PFSK-1 (cell line): ENCODE results near the gene CPLX1.

ENCODE experiments used
- FOXP2 ChIP-seq: optimal IDR thresholded peaks from 2 replicates; pipeline ENCODE3; 2011; ENCODE audit warnings: borderline replicate concordance, control low read depth, inconsistent platforms; ENCODE audit not compliant: insufficient read depth; ENCODE audit errors: extremely low read length, extremely low read depth
- POLR2AphosphoS5 ChIP-seq: IDR thresholded peaks from 2 replicates; pipeline ENCODE4 v1.6.1; 2012; ENCODE audit warnings: low read depth, mild to moderate bottlenecking, control low read depth, low read length, moderate library complexity
- SIN3A ChIP-seq: IDR thresholded peaks from 2 replicates; pipeline ENCODE4 v1.6.1; 2012; ENCODE audit warnings: mild to moderate bottlenecking, low read length, moderate library complexity, borderline replicate concordance; ENCODE audit not compliant: insufficient read depth
- TAF1 ChIP-seq: IDR thresholded peaks from 2 replicates; pipeline ENCODE4 v1.6.1; 2012; ENCODE audit warnings: low read length, control low read depth, borderline replicate concordance; ENCODE audit not compliant: insufficient read depth
- TF ChIP-seq, protein P1 (sequence below), 2 experiments: IDR thresholded peaks; 2 replicates each; pipeline versions ENCODE4 v1.6.1 to v1.8.0; 2011 to 2012; ENCODE audit warnings: low read depth in 2 of 2, low read length in 2 of 2, control low read depth in 1 of 2, inconsistent platforms in 1 of 2, mild to moderate bottlenecking in 1 of 2, moderate library complexity in 1 of 2; ENCODE audit not compliant: insufficient read depth in 1 of 2

Gene CPLX1

GRCh38 chr4:839675-840443 lies 13.9 kb upstream of the CPLX1 start:
- TF ChIP-seq POLR2AphosphoS5, result no peak
- TF ChIP-seq, protein P1, sequence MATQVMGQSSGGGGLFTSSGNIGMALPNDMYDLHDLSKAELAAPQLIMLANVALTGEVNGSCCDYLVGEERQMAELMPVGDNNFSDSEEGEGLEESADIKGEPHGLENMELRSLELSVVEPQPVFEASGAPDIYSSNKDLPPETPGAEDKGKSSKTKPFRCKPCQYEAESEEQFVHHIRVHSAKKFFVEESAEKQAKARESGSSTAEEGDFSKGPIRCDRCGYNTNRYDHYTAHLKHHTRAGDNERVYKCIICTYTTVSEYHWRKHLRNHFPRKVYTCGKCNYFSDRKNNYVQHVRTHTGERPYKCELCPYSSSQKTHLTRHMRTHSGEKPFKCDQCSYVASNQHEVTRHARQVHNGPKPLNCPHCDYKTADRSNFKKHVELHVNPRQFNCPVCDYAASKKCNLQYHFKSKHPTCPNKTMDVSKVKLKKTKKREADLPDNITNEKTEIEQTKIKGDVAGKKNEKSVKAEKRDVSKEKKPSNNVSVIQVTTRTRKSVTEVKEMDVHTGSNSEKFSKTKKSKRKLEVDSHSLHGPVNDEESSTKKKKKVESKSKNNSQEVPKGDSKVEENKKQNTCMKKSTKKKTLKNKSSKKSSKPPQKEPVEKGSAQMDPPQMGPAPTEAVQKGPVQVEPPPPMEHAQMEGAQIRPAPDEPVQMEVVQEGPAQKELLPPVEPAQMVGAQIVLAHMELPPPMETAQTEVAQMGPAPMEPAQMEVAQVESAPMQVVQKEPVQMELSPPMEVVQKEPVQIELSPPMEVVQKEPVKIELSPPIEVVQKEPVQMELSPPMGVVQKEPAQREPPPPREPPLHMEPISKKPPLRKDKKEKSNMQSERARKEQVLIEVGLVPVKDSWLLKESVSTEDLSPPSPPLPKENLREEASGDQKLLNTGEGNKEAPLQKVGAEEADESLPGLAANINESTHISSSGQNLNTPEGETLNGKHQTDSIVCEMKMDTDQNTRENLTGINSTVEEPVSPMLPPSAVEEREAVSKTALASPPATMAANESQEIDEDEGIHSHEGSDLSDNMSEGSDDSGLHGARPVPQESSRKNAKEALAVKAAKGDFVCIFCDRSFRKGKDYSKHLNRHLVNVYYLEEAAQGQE (IDR thresholded peaks at IDR 0.05; ENCODE audit: insufficient read depth in 1 of 2, low read depth in 2 of 2, low read length in 2 of 2), result no peak
- no peak for TF ChIP-seq TAF1
- TF ChIP-seq FOXP2, result no peak
- no peak for TF ChIP-seq SIN3A

DNA sequence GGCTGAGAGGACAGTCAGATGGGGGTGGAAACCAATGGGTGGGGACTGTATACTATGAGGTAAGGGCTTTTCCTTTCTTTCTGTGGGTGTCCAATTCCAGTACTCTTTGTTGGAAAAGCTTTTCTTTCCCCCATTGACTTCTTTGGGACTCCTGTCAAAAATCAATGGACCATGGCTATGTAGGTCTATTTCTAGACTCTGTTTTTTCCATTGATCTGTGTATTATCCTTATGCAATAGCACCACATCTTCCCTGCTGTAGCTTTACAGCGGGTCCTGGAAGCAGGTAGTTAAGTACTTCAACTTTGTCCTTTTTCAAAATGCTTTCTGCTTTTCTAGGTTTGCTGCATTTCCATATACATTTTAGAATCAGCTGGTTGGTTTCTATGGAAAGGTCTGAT lies 11.8 kb upstream of the CPLX1 start:
- TF ChIP-seq POLR2AphosphoS5 (no peak), SIN3A (no peak), TAF1 (no peak), FOXP2 (no peak)
- TF ChIP-seq, protein P1 (IDR thresholded peaks at IDR 0.05; ENCODE audit: insufficient read depth in 1 of 2, low read depth in 2 of 2, low read length in 2 of 2), result no peak

- no peak for TF ChIP-seq SIN3A
- no peak for TF ChIP-seq TAF1
- no peak for TF ChIP-seq FOXP2
- TF ChIP-seq POLR2AphosphoS5, result no peak
- TF ChIP-seq, protein P1 (IDR thresholded peaks at IDR 0.05; ENCODE audit: insufficient read depth in 1 of 2, low read depth in 2 of 2, low read length in 2 of 2), result no peak
These were observed 10.9 kb upstream of the CPLX1 start for GRCh38 chr4:836750-837301.

- TF ChIP-seq FOXP2 (no peak), POLR2AphosphoS5 (no peak), SIN3A (no peak), TAF1 (no peak)
- TF ChIP-seq, protein P1 (IDR thresholded peaks at IDR 0.05; ENCODE audit: insufficient read depth in 1 of 2, low read depth in 2 of 2, low read length in 2 of 2), result no peak
These were observed 10.1 kb upstream of the CPLX1 start for GRCh38 chr4:836003-836511.
